WTC11 (cell line): ENCODE results near the gene ALK.

Source experiments
- AR ChIP-seq: fragments of 250-450 bp; sonication (Bioruptor Pico); IDR thresholded peaks from 2 replicates; pipeline ENCODE4 v1.9.0; 2021; ENCODE audit warnings: mild to moderate bottlenecking
- CTCF ChIP-seq: fragments of 200-600 bp; IDR thresholded peaks from 2 replicates; pipeline ENCODE4 v1.8.0; 2022; ENCODE audit warnings: antibody characterized with exemption
- KAT7 ChIP-seq: sonication (generic); formaldehyde crosslinking; IDR thresholded peaks from 2 replicates; pipeline ENCODE4 v1.8.1; 2023; ENCODE audit warnings: missing genetic modification reagents, mild to moderate bottlenecking, borderline replicate concordance
- NFE2L1 ChIP-seq: sonication (generic); formaldehyde crosslinking; IDR thresholded peaks from 2 replicates; pipeline ENCODE4 v1.8.1; 2023; ENCODE audit warnings: missing genetic modification reagents
- NR3C1 ChIP-seq: sonication (generic); formaldehyde crosslinking; conservative IDR thresholded peaks from 2 replicates; pipeline ENCODE4 v1.8.1; 2023; ENCODE audit warnings: low read depth, mild to moderate bottlenecking, missing genetic modification reagents

GRCh38 chr2:29535188-29535587 lies 386.2 kb downstream of the ALK start:
- no peak for TF ChIP-seq CTCF
- no peak for TF ChIP-seq NFE2L1
- no peak for TF ChIP-seq NR3C1 (CRISPR knock-in tag)
- no peak for TF ChIP-seq KAT7 (CRISPR knock-in tag)
- no peak for TF ChIP-seq AR (CRISPR knock-in tag)
